ENCODE measurements around the gene ITPRIP. TPM values are rescaled to one million over a fixed set of nuclear protein-coding genes. Genes with fewer than 3 reads are reported as not detected.

The ITPRIP gene
- total RNA-seq, 1 experiment from 2014 or later = 22.5 TPM

DNA sequence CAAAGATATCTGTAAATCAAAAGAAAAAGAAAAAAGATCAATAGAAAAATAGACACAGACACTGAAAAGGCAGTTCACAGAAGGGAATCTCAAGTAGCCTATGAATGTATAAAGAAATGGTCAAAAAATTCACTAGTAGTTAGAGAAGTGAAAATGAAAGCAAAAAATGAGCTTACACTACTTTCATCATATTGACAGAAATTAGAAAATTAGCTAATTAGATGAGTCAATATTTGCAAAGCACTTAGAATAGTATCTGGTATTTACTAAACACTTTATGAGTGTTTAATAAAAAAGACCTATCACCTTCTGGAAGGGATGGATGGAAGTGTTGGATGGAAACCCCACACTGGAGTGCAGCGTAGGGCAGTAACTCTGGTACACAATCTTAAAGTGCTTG, 13.7 kb upstream of the ITPRIP start:
- Histone ChIP-seq H3K23ac (ENCODE audit: insufficient read length, low read depth, low read length) (no peak overlapping the region), H2BK5ac (ENCODE audit: insufficient read length, low read length) (no peak overlapping the region), H2AK5ac (ENCODE audit: insufficient read length, low read length) (no peak overlapping the region), H4K20me1 (ENCODE audit: control insufficient read depth, insufficient read depth, insufficient read length) (no peaks in the 10 kb centered on the region), H3K23me2 (ENCODE audit: insufficient read length, low read depth, low read length, poor library complexity, severe bottlenecking) (no peaks in the 10 kb centered on the region), H4K8ac (replicated peaks; ENCODE audit: insufficient read length, low read depth, low read length) (no peak overlapping the region), H3K4ac (ENCODE audit: low read depth, low read length) (no peak overlapping the region), H4K5ac (ENCODE audit: insufficient read length, low read depth, low read length) (no peak overlapping the region), H3K9me3 (ENCODE audit: control insufficient read depth, low read depth, low read length) (no peaks in the 10 kb centered on the region), H2BK120ac (ENCODE audit: low read depth, low read length, poor library complexity, severe bottlenecking) (no peak overlapping the region), H2BK20ac (ENCODE audit: low read depth, low read length, poor library complexity, severe bottlenecking) (no peak overlapping the region), H3K18ac (ENCODE audit: insufficient read length, low read depth, low read length) (no peak overlapping the region), H3K79me1 (ENCODE audit: insufficient read depth, low read depth, low read length, poor library complexity, severe bottlenecking) (no peaks in the 10 kb centered on the region), H3K4me2 (ENCODE audit: insufficient read depth, insufficient read length, low read length) (no peak overlapping the region), H3K27ac (ENCODE audit: insufficient read length, low read depth, low read length) (no peak overlapping the region), H3K27me3 (ENCODE audit: insufficient read depth, low read length) (peaks cover 9% of the 10 kb centered on the region), H3K4me1 (ENCODE audit: insufficient read depth, low read length) (peaks cover 6% of the 10 kb centered on the region; the same call in 1 of the 2 replicates), H4K91ac (ENCODE audit: insufficient read length, low read depth, low read length) (no peak overlapping the region), H3K14ac (ENCODE audit: insufficient read depth, low read length) (no peak overlapping the region), H3K79me2 (ENCODE audit: insufficient read depth, low read length) (no peaks in the 10 kb centered on the region), H3K56ac (ENCODE audit: insufficient read length, low read depth, low read length) (no peak overlapping the region), H2BK15ac (ENCODE audit: low read depth, low read length) (no peak overlapping the region), H2BK12ac (ENCODE audit: insufficient read length, low read depth, low read length) (no peak overlapping the region), H2AFZ (ENCODE audit: low read length) (no peak overlapping the region), H3T11ph (ENCODE audit: low read length) (no peak overlapping the region), H3K9ac (ENCODE audit: extremely low read depth, insufficient read length, low read length) (no peak overlapping the region)
- H3K4me1 Mint-ChIP-seq = peaks cover 5 to 7% of the 10 kb centered on the region in 2 experiments; a peak in 3 of 4 replicates
- H3K4me3 Mint-ChIP-seq = no peak overlapping the region
- H3K9me3 Mint-ChIP-seq = no peaks in the 10 kb centered on the region
- no peak for TF ChIP-seq CTCF (conservative IDR thresholded peaks at IDR 0.05)
- H3K27me3 Mint-ChIP-seq (ENCODE audit: low read depth) = peaks cover 6% of the 10 kb centered on the region
- H3K36me3 Mint-ChIP-seq (ENCODE audit: insufficient read depth in 1 of 3, low read depth in 3 of 3) = no peaks in the 10 kb centered on the region
- no peak overlapping the region for H3K27ac Mint-ChIP-seq
- WGBS (ENCODE audit: extremely low coverage, insufficient read length, low lambda C conversion rate) = no CpG with 5 or more reads among the region's 1 CpG
- DNase-seq = no peak
